HFFc6 (cell line): Measurements from ENCODE around the gene RANBP17. TPM values are rescaled to one million over a fixed set of nuclear protein-coding genes. Genes with fewer than 3 reads are reported as not detected.

Experiments
- DNase-seq: peaks from one replicate; pipeline ENCODE4 v3.0.0-alpha.2; 2018
- H3K27ac Mint-ChIP-seq: 2 replicates; pipeline ENCODE4 v1.8.0; 2020; ENCODE audit warnings: mild to moderate bottlenecking, mixed read lengths
- H3K27me3 Mint-ChIP-seq: 2 replicates; pipeline ENCODE4 v1.8.0; 2021; ENCODE audit warnings: mild to moderate bottlenecking, moderate library complexity, mixed read lengths; ENCODE audit not compliant: insufficient read depth
- H3K36me3 Mint-ChIP-seq: 2 replicates; pipeline ENCODE4 v1.8.0; 2021; ENCODE audit warnings: low read depth, mixed read lengths
- H3K4me1 Mint-ChIP-seq: 2 replicates; pipeline ENCODE4 v1.8.0; 2020; ENCODE audit warnings: low read depth, mixed read lengths
- H3K4me3 Mint-ChIP-seq: 2 replicates; pipeline ENCODE4 v1.8.0; 2020; ENCODE audit warnings: mild to moderate bottlenecking, moderate library complexity, mixed read lengths
- H3K9me3 Mint-ChIP-seq: 2 replicates; pipeline ENCODE4 v1.8.0; 2020; ENCODE audit warnings: mild to moderate bottlenecking, mixed read lengths
- total RNA-seq, 6 experiments: library from RNA; stranded (reverse); fragmentation: NEBNext Ultra II Directional; extraction: Animal tissue kit (Norgen Biotek cat#: 25700); gene quantifications; 2 replicates in 1 of 6; 3 replicates in 5 of 6; pipeline ENCODE4 v1.2.3, GENCODE V29; 2021
- TF ChIP-seq, protein P1 (sequence below): fragments of 200-600 bp; sonication (generic); IDR thresholded peaks from 2 replicates; pipeline ENCODE4 v1.5.0; 2021; ENCODE audit warnings: antibody characterized with exemption, mild to moderate bottlenecking

RANBP17 gene
- total RNA-seq, 6 experiments from 2014 or later: 3.3 to 7.2 (median 4.9) TPM

DNA sequence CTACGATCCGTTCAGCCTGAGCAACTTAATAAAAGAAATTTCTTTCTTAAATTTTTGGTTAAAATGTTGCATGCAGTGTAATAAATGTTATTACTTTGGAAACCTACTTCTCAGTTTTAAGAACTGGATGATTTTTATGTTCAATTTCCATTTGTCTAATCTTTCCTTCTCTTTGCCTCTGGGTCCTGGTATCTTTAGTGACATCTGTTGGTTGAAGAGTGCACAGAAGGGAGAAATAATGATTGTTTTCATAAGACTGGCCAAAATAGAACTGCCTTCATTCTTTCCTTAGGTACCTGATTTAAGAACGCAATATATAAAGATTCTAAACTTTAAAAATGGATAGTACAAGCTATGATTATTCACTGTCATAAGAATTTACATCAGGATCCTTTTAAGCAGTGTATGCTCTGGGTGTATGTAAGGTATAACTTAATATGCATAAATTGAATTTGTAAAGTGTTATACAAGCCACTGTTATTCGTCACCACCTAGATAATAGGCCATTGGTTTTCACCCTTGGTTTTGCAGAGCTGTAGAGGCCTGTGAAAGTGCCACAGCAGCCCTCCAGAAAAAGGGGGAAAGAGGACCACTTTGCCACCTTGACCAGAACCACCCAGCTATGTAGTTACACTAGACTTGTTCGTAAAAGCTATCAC is 364.4 kb downstream of the RANBP17 start:
- Mint-ChIP-seq H3K27ac (no peak overlapping the region), H3K36me3 (no peaks in the 10 kb centered on the region), H3K4me1 (no peaks in the 10 kb centered on the region), H3K4me3 (no peak overlapping the region), H3K9me3 (no peaks in the 10 kb centered on the region), H3K27me3 (no peaks in the 10 kb centered on the region)
- DNase-seq: no peak
- TF ChIP-seq, protein P1, sequence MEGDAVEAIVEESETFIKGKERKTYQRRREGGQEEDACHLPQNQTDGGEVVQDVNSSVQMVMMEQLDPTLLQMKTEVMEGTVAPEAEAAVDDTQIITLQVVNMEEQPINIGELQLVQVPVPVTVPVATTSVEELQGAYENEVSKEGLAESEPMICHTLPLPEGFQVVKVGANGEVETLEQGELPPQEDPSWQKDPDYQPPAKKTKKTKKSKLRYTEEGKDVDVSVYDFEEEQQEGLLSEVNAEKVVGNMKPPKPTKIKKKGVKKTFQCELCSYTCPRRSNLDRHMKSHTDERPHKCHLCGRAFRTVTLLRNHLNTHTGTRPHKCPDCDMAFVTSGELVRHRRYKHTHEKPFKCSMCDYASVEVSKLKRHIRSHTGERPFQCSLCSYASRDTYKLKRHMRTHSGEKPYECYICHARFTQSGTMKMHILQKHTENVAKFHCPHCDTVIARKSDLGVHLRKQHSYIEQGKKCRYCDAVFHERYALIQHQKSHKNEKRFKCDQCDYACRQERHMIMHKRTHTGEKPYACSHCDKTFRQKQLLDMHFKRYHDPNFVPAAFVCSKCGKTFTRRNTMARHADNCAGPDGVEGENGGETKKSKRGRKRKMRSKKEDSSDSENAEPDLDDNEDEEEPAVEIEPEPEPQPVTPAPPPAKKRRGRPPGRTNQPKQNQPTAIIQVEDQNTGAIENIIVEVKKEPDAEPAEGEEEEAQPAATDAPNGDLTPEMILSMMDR: peak; percentile 53

- Mint-ChIP-seq H3K27ac (no peak overlapping the region), H3K9me3 (no peaks in the 10 kb centered on the region), H3K4me1 (no peaks in the 10 kb centered on the region), H3K27me3 (no peaks in the 10 kb centered on the region), H3K36me3 (no peaks in the 10 kb centered on the region), H3K4me3 (no peak overlapping the region)
- no peak for DNase-seq
- TF ChIP-seq, protein P1: no peak
These were observed 365.0 kb downstream of the RANBP17 start for GRCh38 chr5:171226864-171227263.

DNA sequence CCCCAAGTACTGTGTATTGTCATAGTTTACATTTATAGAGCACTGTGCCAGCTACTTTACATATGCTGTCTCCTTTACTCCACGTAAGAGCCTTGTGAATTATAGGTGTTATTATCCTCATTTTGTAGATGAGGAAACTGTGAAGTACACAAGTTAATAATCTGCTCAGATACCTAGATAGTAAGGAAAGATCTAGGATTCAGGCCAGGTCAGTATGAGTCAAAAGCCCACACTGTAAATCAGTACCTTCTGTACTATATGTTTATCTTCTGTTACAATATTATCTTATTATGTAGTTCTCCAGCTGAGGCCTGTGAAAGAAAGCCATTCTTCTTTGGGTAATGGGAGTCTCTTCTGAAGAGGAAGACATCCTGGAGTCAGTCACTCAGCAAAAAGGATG is 374.8 kb downstream of the RANBP17 start:
- no peak for DNase-seq
- H3K36me3 Mint-ChIP-seq: no peaks in the 10 kb centered on the region

GRCh38 chr5:171242521-171242920 is 380.7 kb downstream of the RANBP17 start:
- TF ChIP-seq, protein P1: no peak
- Mint-ChIP-seq H3K27me3 (no peaks in the 10 kb centered on the region), H3K4me3 (no peak overlapping the region), H3K36me3 (peaks cover 2% of the 10 kb centered on the region), H3K9me3 (no peaks in the 10 kb centered on the region), H3K4me1 (peaks cover 7% of the 10 kb centered on the region; the same call in 1 of the 2 replicates), H3K27ac (no peak overlapping the region)
- no peak for DNase-seq

More for the DNA sequence above, 374.8 kb downstream of the RANBP17 start:
- TF ChIP-seq, protein P1: no peak
- H3K4me3 Mint-ChIP-seq: no peak overlapping the region
- no peaks in the 10 kb centered on the region for H3K27me3 Mint-ChIP-seq
- no peaks in the 10 kb centered on the region for H3K9me3 Mint-ChIP-seq
- H3K27ac Mint-ChIP-seq: no peak overlapping the region
- H3K4me1 Mint-ChIP-seq: no peaks in the 10 kb centered on the region

DNA sequence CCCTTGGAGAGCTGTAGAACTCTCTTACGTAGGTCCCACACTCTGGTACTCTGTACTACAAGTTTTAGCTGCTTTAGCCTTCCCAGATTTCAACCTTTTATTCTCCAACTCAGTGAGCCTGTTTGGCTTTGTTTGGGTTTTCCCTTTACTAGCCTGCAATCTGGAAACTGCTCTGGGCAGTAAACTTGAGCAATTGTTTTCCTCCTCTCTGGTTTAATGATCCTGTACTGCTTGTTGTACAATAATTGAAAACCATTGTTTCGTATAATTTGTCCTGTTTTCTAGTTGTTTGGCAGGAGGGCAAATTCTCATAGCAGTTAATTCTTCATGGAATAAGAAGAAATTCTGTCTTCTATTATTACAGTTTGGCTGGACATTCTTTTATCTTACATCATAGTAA is 384.4 kb downstream of the RANBP17 start:
- peaks cover 22% of the 10 kb centered on the region for H3K36me3 Mint-ChIP-seq
- H3K4me3 Mint-ChIP-seq: no peak overlapping the region
- 0 out of 2 replicates have a peak, but pooled peaks cover 4% of the 10 kb centered on the region for H3K27me3 Mint-ChIP-seq
- no peak for DNase-seq
- H3K27ac Mint-ChIP-seq: no peak overlapping the region
- H3K4me1 Mint-ChIP-seq: peaks cover 7% of the 10 kb centered on the region; the same call in 1 of the 2 replicates
- TF ChIP-seq, protein P1: no peak
- H3K9me3 Mint-ChIP-seq: peaks cover 14% of the 10 kb centered on the region
